HepG2 (cell line): ENCODE measurements around the gene KBTBD13. TPM values are rescaled to one million over a fixed set of nuclear protein-coding genes. Genes with fewer than 3 reads are reported as not detected.
A peak's percentile ranks its signal among the peaks of the same experiment; 100 is the strongest.

Source experiments
- ARNT2 ChIP-seq: sonication (generic); formaldehyde crosslinking; IDR thresholded peaks from 2 replicates; pipeline ENCODE4 v1.8.0; 2022; ENCODE audit warnings: mild to moderate bottlenecking, low read depth, missing genetic modification reagents, moderate library complexity
- ESRRA ChIP-seq: sonication (generic); formaldehyde crosslinking; IDR thresholded peaks from 2 replicates; pipeline ENCODE4 v1.5.1; 2020; ENCODE audit warnings: mild to moderate bottlenecking, low read depth, missing genetic modification reagents
- KDM1A ChIP-seq: IDR thresholded peaks from 2 replicates; pipeline ENCODE4 v1.6.1; 2016; ENCODE audit warnings: missing compliant biosample characterization
- KLF12 ChIP-seq: sonication (generic); formaldehyde crosslinking; IDR thresholded peaks from 2 replicates; pipeline ENCODE4 v1.4.0; 2020; ENCODE audit warnings: missing genetic modification reagents, borderline replicate concordance
- NFIB ChIP-seq: sonication (generic); formaldehyde crosslinking; IDR thresholded peaks from 2 replicates; pipeline ENCODE4 v1.9.0; 2021; ENCODE audit warnings: missing genetic modification reagents, mild to moderate bottlenecking, borderline replicate concordance
- RAD51 ChIP-seq: fragments of 450-650 bp; IDR thresholded peaks from 2 replicates; pipeline ENCODE4 v1.6.1; 2016; ENCODE audit warnings: borderline replicate concordance
- SMC3 ChIP-seq: IDR thresholded peaks from 2 replicates; pipeline ENCODE4 v1.6.1; 2011; ENCODE audit warnings: low read length, improper control_type of control experiment
- ZNF124 ChIP-seq: sonication (generic); formaldehyde crosslinking; IDR thresholded peaks from 2 replicates; pipeline ENCODE4 v1.4.0; 2020; ENCODE audit warnings: missing genetic modification reagents
- ZNF766 ChIP-seq: sonication (generic); formaldehyde crosslinking; IDR thresholded peaks from 2 replicates; pipeline ENCODE4 v1.5.0; 2020; ENCODE audit warnings: missing genetic modification reagents, borderline replicate concordance
- polyA plus RNA-seq, 8 experiments: library from polyadenylated mRNA; depleted of rRNA in 3 of 8; stranded (reverse) in 7 of 8; unstranded in 1 of 8; fragments of >200 nt; fragmentation: Illumina TruSeq in 4 of 8; extraction: Trizol in 4 of 8; gene quantifications; 2 replicates each; pipeline versions ENCODE4 v1.2.1 to v1.2.3, GENCODE V29; 2011 to 2016; ENCODE audit warnings: low read depth in 4 of 8, missing spikeins in 1 of 8, mixed read lengths in 1 of 8; ENCODE audit not compliant: insufficient read depth in 1 of 8
- total RNA-seq, 5 experiments: library from RNA; depleted of rRNA; stranded (reverse); fragments of >200 nt; fragmentation: Illumina TruSeq; extraction: Trizol; gene quantifications; 2 replicates each; pipeline ENCODE4 v1.2.3, GENCODE V29; 2016; ENCODE audit warnings: low read depth in 1 of 5
- TF ChIP-seq, protein P1 (sequence below): sonication (generic); formaldehyde crosslinking; IDR thresholded peaks from 2 replicates; pipeline ENCODE4; 2020; ENCODE audit warnings: missing genetic modification reagents, mild to moderate bottlenecking, borderline replicate concordance
- TF ChIP-seq, protein P2 (sequence below): sonication (generic); formaldehyde crosslinking; IDR thresholded peaks from 2 replicates; pipeline ENCODE4 v1.5.0; 2020; ENCODE audit warnings: missing genetic modification reagents
- TF ChIP-seq, protein P3 (sequence below), 2 experiments: fragments of 450-650 bp in 1 of 2; sonication (generic) in 1 of 2; formaldehyde crosslinking in 1 of 2; IDR thresholded peaks; 2 replicates each; pipeline versions ENCODE4 v1.6.1 to v1.8.0; 2016 to 2022; ENCODE audit warnings: antibody characterized with exemption in 1 of 2, mild to moderate bottlenecking in 1 of 2, missing genetic modification reagents in 1 of 2
- TF ChIP-seq, protein P4 (sequence below): sonication (generic); formaldehyde crosslinking; IDR thresholded peaks from 2 replicates; pipeline ENCODE4 v1.4.0; 2020; ENCODE audit warnings: missing genetic modification reagents

Gene KBTBD13
- total and polyA plus RNA-seq, 2 of the 13 experiments (the other 11 are each of a cell fraction or from before 2014, with no cell fraction given), result not detected

DNA sequence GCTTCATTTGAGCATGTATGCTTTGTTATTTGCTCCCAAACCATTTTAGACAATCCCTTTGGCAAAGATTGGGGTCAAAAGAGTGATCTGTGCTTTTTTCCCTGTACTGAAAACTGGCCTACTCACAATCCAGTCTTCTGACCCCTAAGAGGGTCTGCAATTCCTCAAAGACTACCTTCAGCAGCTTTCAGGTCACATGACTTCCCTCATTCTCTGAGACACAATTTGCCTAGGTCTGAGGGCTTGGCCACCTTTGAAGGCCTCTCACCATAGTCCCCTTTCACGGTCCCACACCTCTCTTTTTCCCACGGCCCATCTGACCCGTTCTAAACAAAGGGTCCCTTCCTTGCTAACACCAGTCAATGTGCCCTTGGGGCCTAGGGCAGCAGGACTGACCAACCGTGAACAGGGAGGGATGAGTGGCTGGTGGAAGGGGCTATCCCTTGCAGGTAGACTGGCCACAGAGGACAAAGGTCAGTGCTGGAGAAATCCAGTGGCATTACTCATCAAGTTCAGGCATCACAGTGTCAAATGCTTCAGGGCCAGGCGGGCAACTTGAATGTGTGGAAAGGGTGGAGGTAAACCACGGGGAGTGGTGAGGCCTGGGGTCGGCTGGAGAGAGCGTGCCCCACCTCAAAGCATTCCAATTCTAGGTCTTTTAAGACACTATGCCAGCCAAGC, 19.5 kb upstream of the KBTBD13 start (continued):
- TF ChIP-seq ESRRA (CRISPR knock-in tag) (peak; percentile 64; the same call in 1 of the 2 replicates), KLF12 (CRISPR knock-in tag) (0 out of 2 replicates have a peak, but pooled peaks have one; percentile 45), RAD51 (peak; percentile 55; the same call in 1 of the 2 replicates), ZNF766 (CRISPR knock-in tag) (no peak), KDM1A (CRISPR knock-in tag) (peak; percentile 87), SMC3 (peak; percentile 25), ZNF124 (0 out of 2 replicates have a peak, but pooled peaks have one; percentile 35), ARNT2 (CRISPR knock-in tag) (no peak), NFIB (no peak)
- TF ChIP-seq, protein P1, sequence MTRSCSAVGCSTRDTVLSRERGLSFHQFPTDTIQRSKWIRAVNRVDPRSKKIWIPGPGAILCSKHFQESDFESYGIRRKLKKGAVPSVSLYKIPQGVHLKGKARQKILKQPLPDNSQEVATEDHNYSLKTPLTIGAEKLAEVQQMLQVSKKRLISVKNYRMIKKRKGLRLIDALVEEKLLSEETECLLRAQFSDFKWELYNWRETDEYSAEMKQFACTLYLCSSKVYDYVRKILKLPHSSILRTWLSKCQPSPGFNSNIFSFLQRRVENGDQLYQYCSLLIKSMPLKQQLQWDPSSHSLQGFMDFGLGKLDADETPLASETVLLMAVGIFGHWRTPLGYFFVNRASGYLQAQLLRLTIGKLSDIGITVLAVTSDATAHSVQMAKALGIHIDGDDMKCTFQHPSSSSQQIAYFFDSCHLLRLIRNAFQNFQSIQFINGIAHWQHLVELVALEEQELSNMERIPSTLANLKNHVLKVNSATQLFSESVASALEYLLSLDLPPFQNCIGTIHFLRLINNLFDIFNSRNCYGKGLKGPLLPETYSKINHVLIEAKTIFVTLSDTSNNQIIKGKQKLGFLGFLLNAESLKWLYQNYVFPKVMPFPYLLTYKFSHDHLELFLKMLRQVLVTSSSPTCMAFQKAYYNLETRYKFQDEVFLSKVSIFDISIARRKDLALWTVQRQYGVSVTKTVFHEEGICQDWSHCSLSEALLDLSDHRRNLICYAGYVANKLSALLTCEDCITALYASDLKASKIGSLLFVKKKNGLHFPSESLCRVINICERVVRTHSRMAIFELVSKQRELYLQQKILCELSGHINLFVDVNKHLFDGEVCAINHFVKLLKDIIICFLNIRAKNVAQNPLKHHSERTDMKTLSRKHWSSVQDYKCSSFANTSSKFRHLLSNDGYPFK (CRISPR knock-in tag), result no peak
- TF ChIP-seq, protein P2, sequence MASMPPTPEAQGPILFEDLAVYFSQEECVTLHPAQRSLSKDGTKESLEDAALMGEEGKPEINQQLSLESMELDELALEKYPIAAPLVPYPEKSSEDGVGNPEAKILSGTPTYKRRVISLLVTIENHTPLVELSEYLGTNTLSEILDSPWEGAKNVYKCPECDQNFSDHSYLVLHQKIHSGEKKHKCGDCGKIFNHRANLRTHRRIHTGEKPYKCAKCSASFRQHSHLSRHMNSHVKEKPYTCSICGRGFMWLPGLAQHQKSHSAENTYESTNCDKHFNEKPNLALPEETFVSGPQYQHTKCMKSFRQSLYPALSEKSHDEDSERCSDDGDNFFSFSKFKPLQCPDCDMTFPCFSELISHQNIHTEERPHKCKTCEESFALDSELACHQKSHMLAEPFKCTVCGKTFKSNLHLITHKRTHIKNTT (CRISPR knock-in tag), result no peak
- TF ChIP-seq, protein P3, sequence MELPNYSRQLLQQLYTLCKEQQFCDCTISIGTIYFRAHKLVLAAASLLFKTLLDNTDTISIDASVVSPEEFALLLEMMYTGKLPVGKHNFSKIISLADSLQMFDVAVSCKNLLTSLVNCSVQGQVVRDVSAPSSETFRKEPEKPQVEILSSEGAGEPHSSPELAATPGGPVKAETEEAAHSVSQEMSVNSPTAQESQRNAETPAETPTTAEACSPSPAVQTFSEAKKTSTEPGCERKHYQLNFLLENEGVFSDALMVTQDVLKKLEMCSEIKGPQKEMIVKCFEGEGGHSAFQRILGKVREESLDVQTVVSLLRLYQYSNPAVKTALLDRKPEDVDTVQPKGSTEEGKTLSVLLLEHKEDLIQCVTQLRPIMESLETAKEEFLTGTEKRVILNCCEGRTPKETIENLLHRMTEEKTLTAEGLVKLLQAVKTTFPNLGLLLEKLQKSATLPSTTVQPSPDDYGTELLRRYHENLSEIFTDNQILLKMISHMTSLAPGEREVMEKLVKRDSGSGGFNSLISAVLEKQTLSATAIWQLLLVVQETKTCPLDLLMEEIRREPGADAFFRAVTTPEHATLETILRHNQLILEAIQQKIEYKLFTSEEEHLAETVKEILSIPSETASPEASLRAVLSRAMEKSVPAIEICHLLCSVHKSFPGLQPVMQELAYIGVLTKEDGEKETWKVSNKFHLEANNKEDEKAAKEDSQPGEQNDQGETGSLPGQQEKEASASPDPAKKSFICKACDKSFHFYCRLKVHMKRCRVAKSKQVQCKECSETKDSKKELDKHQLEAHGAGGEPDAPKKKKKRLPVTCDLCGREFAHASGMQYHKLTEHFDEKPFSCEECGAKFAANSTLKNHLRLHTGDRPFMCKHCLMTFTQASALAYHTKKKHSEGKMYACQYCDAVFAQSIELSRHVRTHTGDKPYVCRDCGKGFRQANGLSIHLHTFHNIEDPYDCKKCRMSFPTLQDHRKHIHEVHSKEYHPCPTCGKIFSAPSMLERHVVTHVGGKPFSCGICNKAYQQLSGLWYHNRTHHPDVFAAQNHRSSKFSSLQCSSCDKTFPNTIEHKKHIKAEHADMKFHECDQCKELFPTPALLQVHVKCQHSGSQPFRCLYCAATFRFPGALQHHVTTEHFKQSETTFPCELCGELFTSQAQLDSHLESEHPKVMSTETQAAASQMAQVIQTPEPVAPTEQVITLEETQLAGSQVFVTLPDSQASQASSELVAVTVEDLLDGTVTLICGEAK (IDR thresholded peaks at IDR 0.05), result no peak
- TF ChIP-seq, protein P3 (CRISPR knock-in tag; IDR thresholded peaks at IDR 0.05), result 0 out of 2 replicates have a peak, but pooled peaks have one; percentile 40
- TF ChIP-seq, protein P4, sequence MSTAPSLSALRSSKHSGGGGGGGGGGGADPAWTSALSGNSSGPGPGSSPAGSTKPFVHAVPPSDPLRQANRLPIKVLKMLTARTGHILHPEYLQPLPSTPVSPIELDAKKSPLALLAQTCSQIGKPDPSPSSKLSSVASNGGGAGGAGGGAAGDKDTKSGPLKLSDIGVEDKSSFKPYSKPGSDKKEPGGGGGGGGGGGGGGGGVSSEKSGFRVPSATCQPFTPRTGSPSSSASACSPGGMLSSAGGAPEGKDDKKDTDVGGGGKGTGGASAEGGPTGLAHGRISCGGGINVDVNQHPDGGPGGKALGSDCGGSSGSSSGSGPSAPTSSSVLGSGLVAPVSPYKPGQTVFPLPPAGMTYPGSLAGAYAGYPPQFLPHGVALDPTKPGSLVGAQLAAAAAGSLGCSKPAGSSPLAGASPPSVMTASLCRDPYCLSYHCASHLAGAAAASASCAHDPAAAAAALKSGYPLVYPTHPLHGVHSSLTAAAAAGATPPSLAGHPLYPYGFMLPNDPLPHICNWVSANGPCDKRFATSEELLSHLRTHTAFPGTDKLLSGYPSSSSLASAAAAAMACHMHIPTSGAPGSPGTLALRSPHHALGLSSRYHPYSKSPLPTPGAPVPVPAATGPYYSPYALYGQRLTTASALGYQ (CRISPR knock-in tag), result no peak
